Psoas muscle (tissue), 8 donors: ENCODE measurements around the gene GABRR1. TPM values are rescaled to one million over a fixed set of nuclear protein-coding genes. Genes with fewer than 3 reads are reported as not detected.

Source experiments
- ATAC-seq, 4 donors: fragments of 200-7000 bp; cut with Tn5 transposase; one replicate each; pipeline ENCODE4 v1.9.1; 2020; ENCODE audit warnings: moderate library complexity in 3 of 4, mild to moderate bottlenecking in 2 of 4
- DNase-seq, 2 donors: peaks; one replicate each; pipeline ENCODE4 v3.0.0-alpha.2; 2020
- H3K27ac ChIP-seq: fragments of 200-600 bp; one replicate; pipeline ENCODE4 v1.8.0; 2022
- H3K27me3 ChIP-seq, 3 donors: fragments of 200-600 bp in 1 of 3; one replicate each; pipeline versions ENCODE4 v1.6.1 to v1.8.0; 2013 to 2022; ENCODE audit warnings: low read length in 2 of 3, mild to moderate bottlenecking in 2 of 3, moderate library complexity in 1 of 3; ENCODE audit not compliant: insufficient read depth in 3 of 3
- H3K36me3 ChIP-seq, 2 donors: fragments of 200-600 bp in 1 of 2; one replicate each; pipeline versions ENCODE4 v1.6.1 to v1.8.0; 2013 to 2022; ENCODE audit warnings: low read depth in 1 of 2, mild to moderate bottlenecking in 1 of 2, moderate library complexity in 1 of 2; ENCODE audit not compliant: insufficient read depth in 1 of 2
- H3K4me1 ChIP-seq: fragments of 200-600 bp; one replicate; pipeline ENCODE4 v1.8.0; 2022
- H3K4me3 ChIP-seq: fragments of 200-600 bp; one replicate; pipeline ENCODE4 v1.8.0; 2022; ENCODE audit warnings: mild to moderate bottlenecking
- H3K9me3 ChIP-seq: fragments of 200-600 bp; one replicate; pipeline ENCODE4 v1.8.0; 2022
- WGBS, 3 donors: extraction: QIAGEN DNeasy Blood & Tissue Kit; methylation state at CpG; one replicate each; pipeline versions ENCODE4 v1.1.6 to v1.1.7; 2013; 5-methylcytosine and 5-hydroxymethylcytosine counted together
- intact Hi-C, 2 donors: fragments of 100-400 bp; cut with DNase I; formaldehyde crosslinking; loops; one replicate each; pipeline versions ENCODE4 v1.11.0 to v1.14.2; 2022
- long read RNA-seq, 2 donors: library from polyadenylated mRNA; unstranded; transcript quantifications; one replicate each; pipeline ENCODE4 v2.0.0, GENCODE V29; 2021
- polyA plus RNA-seq, 3 donors: library from polyadenylated mRNA; stranded (reverse); fragments of 200-250 nt; gene quantifications; one replicate each; pipeline ENCODE4 v1.2.3, GENCODE V29; 2013
- total RNA-seq, 4 donors: library from RNA; stranded (reverse); fragmentation: NEBNext Ultra II Directional in 2 of 4; extraction: Animal tissue kit (Norgen Biotek cat#: 25700) in 2 of 4; gene quantifications; one replicate each; pipeline versions ENCODE4 v1.2.1 to v1.2.4, GENCODE V29; 2021 to 2023
- TF ChIP-seq, protein P1 (sequence below): fragments of 200-600 bp; IDR thresholded peaks from one replicate; pipeline ENCODE4 v1.8.0; 2022; ENCODE audit warnings: antibody characterized with exemption
- donor health status: healthy with polysubstance abuse.
- donor health status: DM: no; HTN: no; CAD: no; lungs with moderate emphysema.
- donor health status: Bipolar disorder and iron deficiency.
- donor health status: healthy.
- donor health status: DM: yes; HTN: yes; CAD: no.
- donor health status: DM: no; HTN: no; CAD: no.
- donor health status: DM: no; HTN: no; CAD: no.
- donor health status: DM: yes; HTN: yes; CAD: no.

GABRR1 gene
- total RNA-seq (under 1 TPM in 2 of 4 donors, not detected in 2; 0.15 TPM), polyA plus RNA-seq (under 1 TPM in 2 of 3 donors, not detected in 1; 0.04 to 0.05 TPM)
- long read RNA-seq, donor 1, result 0 reads
- long read RNA-seq, donor 2, result 0 reads

DNA sequence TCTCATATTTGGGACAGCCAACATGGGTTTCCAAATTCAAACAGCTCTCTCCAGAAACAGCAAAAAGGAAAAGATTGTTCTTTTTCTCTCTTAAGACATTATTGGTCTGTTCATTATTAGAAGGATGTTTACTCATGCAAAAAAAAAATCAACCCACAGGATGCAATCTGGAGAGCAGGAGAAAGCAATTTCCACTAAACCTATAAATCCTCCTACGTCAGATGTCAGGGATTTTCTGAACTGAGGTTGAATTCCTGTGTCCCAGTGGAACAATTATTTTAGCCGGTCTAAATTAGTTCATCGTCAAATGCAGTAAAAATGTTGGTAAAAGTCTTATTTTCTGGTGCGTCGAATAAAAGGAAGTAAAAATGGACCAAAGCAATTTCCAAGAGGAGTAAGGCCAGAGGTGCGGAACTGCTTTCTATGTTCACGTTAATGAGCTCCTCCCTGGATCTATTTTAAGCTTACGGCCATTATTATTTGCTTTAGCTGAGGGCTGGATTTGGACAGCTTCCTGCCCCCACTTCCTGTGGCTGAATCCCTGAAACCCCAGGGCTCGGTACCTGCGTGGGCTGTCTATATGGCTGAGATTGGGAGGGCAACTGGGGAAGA is at the start of gene GABRR1:
TSS of gene GABRR1 (minus strand) at position 60 of the 612 bp plus-strand sequence. CDS start at position 24, 36 bp downstream.
- intact Hi-C loops, result no loop called here

DNA sequence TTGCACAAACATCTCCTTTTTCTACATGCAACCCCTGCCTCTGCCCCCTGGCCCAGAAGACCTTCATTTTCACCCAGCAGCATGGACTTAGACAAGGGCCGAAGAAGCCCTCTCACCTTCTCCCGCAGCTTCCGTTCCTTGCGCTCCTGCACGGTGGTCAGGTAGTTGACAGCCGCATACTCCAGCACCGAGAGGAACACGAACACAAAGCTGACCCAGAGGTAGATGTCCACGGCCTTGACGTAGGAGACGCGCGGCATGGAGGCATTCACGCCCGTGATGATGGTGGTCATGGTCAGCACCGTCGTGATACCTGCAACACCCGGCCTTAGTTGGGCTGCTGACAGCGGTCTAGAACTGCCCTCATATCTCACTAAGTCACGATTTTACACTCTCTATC is 47.1 kb upstream of the GABRR1 start:
- 96 to 97% (median 97%) methylated on average over 20 of the region's 20 CpGs for WGBS, 3 donors
- no peak for ATAC-seq
- H3K4me1 ChIP-seq, result no peaks in the 10 kb centered on the region
- no peaks in the 10 kb centered on the region for H3K27me3 ChIP-seq
- no peak overlapping the region for H3K4me3 ChIP-seq
- no peaks in the 10 kb centered on the region for H3K36me3 ChIP-seq
- H3K9me3 ChIP-seq, result no peaks in the 10 kb centered on the region
- no peak for DNase-seq
- intact Hi-C loops, result no loop called here
- H3K27ac ChIP-seq, result no peak overlapping the region
- TF ChIP-seq, protein P1, sequence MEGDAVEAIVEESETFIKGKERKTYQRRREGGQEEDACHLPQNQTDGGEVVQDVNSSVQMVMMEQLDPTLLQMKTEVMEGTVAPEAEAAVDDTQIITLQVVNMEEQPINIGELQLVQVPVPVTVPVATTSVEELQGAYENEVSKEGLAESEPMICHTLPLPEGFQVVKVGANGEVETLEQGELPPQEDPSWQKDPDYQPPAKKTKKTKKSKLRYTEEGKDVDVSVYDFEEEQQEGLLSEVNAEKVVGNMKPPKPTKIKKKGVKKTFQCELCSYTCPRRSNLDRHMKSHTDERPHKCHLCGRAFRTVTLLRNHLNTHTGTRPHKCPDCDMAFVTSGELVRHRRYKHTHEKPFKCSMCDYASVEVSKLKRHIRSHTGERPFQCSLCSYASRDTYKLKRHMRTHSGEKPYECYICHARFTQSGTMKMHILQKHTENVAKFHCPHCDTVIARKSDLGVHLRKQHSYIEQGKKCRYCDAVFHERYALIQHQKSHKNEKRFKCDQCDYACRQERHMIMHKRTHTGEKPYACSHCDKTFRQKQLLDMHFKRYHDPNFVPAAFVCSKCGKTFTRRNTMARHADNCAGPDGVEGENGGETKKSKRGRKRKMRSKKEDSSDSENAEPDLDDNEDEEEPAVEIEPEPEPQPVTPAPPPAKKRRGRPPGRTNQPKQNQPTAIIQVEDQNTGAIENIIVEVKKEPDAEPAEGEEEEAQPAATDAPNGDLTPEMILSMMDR, result no peak

More for the DNA sequence above, at the start of gene GABRR1:
- WGBS, 3 donors, result 29 to 31% (median 30%) methylated on average over 10 of the region's 10 CpGs
- no peak within 1 kb of the TSS for H3K4me3 ChIP-seq
- no peaks in the 10 kb centered on the region for H3K27me3 ChIP-seq
- no peak for DNase-seq
- H3K9me3 ChIP-seq, result no peaks in the 10 kb centered on the region
- no peak within 1 kb of the TSS for H3K27ac ChIP-seq
- no peak for ATAC-seq
- TF ChIP-seq, protein P1, result no peak
- no peaks in the 10 kb centered on the region for H3K36me3 ChIP-seq
- peaks cover 16% of the 10 kb centered on the region for H3K4me1 ChIP-seq

DNA sequence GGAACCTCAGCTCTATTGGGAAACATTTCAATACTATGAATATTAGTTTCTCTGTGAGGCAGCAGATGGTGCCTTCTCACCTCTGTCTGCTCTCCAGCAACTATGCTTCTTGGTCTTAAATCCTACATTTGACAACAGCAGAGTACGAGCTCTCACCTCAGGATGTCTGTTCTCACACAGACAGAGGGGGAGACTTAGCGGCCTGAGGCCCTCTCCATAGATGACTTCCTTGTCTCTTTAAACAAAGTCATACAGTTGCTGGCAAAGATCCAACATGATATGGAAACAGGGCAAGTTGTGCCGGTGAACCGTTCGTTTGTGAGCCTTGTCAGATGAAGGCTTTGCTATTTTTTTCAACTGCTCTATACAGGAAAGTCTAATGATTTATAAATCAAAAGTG is 43.7 kb upstream of the GABRR1 start:
- TF ChIP-seq, protein P1, result no peak
- no peak overlapping the region for H3K27ac ChIP-seq
- DNase-seq (no peak), ATAC-seq (peak in 1 of 4 donors; percentile 38)
- H3K4me1 ChIP-seq, result no peaks in the 10 kb centered on the region
- H3K36me3 ChIP-seq, result no peaks in the 10 kb centered on the region
- no peaks in the 10 kb centered on the region for H3K9me3 ChIP-seq
- no peak overlapping the region for H3K4me3 ChIP-seq
- intact Hi-C loops, result no loop called here
- no peaks in the 10 kb centered on the region for H3K27me3 ChIP-seq
- WGBS, 3 donors, result 41 to 53% (median 51%) methylated on average over 5 of the region's 5 CpGs

DNA sequence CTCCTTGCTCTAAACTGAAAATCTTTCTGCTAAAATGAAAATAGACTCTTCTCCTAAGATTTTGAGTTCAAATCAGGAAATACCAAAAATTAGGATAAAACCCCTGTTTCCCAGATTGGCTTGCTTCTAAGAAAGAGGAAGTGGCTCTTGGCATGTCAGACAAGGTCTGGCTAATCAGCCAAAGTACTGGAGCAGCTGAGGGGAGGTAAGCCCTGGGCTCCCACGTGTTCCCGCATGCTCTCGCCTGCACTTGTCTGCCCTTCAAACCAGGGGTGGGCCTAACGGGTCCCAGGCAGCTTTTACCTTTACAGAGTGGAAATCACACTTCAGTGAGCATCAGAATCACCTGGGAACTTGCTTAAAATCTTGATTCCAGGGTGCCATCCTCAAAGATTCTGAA is 43.2 kb upstream of the GABRR1 start:
- ATAC-seq, result no peak
- no peaks in the 10 kb centered on the region for H3K4me1 ChIP-seq
- H3K27ac ChIP-seq, result no peak overlapping the region
- TF ChIP-seq, protein P1, result no peak
- intact Hi-C loops, result no loop called here
- no peaks in the 10 kb centered on the region for H3K9me3 ChIP-seq
- no peak for DNase-seq
- no peak overlapping the region for H3K4me3 ChIP-seq
- no peaks in the 10 kb centered on the region for H3K27me3 ChIP-seq
- no peaks in the 10 kb centered on the region for H3K36me3 ChIP-seq
- WGBS, 3 donors, result 46 to 52% (median 47%) methylated on average over 4 of the region's 4 CpGs

DNA sequence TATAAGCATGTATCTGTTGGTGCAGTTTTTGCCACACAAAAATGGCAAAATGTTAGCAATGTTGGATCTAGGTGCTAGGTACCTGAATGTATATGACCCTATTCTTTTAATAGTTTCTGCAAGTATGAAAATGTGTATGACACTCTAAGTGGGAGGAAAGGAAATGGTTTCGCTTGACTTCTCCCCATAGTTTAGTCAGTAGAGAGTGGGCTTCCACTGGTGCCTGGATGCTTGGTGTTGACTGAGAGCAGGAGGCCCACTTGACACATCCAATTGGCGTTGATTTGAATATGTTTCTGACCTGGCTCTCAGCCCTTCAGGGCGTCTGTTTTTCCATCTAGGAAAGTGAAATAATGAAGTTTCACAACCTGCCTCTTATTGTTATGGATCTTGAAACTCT is 41.8 kb upstream of the GABRR1 start:
- H3K9me3 ChIP-seq, result no peaks in the 10 kb centered on the region
- no peak overlapping the region for H3K4me3 ChIP-seq
- no peaks in the 10 kb centered on the region for H3K27me3 ChIP-seq
- WGBS, 3 donors, result 76 to 85% (median 82%) methylated on average over 3 of the region's 3 CpGs
- TF ChIP-seq, protein P1, result no peak
- H3K27ac ChIP-seq, result no peak overlapping the region
- ATAC-seq (no peak), DNase-seq (no peak)
- no peaks in the 10 kb centered on the region for H3K36me3 ChIP-seq
- intact Hi-C loops, result no loop called here
- H3K4me1 ChIP-seq, result no peaks in the 10 kb centered on the region
